ENCODE results near the gene LIPC. TPM values are rescaled to one million over a fixed set of nuclear protein-coding genes. Genes with fewer than 3 reads are reported as not detected.

LIPC gene
- total RNA-seq, 1 experiment from 2014 or later = 0.55 TPM

GRCh38 chr15:58406811-58407210 is 25.0 kb upstream of the LIPC start:
- no peak for DNase-seq (ENCODE audit: low spot score)

- no peak for DNase-seq (ENCODE audit: low spot score)
Observed at GRCh38 chr15:58407236-58407775, 24.5 kb upstream of the LIPC start.

GRCh38 chr15:58407778-58408177 is 24.0 kb upstream of the LIPC start:
- no peak for DNase-seq (ENCODE audit: low spot score)

- no peak for DNase-seq (ENCODE audit: low spot score)
Observed at GRCh38 chr15:58409861-58410260, 21.9 kb upstream of the LIPC start.

- peak; percentile 33 for DNase-seq (ENCODE audit: low spot score)
Observed at GRCh38 chr15:58410353-58410752, 21.4 kb upstream of the LIPC start.

DNA sequence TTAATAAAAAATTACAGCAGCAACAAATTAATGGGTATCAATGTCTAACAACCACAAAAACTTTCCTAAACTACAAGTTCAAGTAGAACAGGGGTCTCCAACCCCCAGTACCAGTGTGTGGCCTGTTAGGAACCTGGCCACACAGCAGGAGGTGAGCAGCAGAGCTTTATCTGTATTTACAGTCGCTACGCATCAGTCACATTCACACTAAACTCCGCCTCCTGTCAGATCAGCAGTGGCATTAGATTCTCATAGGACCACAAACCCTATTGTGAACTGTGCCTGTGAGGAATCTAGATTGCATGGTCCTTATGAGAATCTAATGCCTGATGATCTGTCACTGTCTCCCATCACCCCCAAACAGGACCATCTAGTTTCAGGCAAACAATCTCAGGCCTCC is 18.5 kb upstream of the LIPC start:
- no peak for DNase-seq (ENCODE audit: low spot score)

- DNase-seq (ENCODE audit: low spot score) = no peak
Observed at GRCh38 chr15:58415636-58416035, 16.2 kb upstream of the LIPC start.

DNA sequence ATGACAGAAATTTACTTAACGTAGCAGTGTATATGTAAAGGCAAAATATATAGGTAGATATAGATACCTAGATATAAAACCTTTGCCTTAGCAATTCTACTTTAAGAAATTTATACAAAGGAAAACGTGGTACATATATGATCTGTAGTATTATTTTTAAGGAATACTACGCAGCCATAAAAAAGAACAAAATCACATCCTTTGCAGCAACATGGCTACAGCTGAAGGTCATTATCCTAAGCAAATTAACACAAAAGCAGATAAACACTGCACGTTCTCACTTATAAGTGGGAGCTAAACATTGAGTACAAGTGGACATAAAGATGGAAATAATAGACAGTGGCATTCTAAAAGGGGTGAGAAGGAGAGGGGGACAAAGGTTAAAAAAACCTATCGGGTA is 14.8 kb upstream of the LIPC start:
- no peak for DNase-seq (ENCODE audit: low spot score)

GRCh38 chr15:58418135-58418534 is 13.7 kb upstream of the LIPC start:
- DNase-seq (ENCODE audit: low spot score) = no peak

GRCh38 chr15:58419803-58420524 is 11.8 kb upstream of the LIPC start:
- DNase-seq (ENCODE audit: low spot score) = no peak

DNA sequence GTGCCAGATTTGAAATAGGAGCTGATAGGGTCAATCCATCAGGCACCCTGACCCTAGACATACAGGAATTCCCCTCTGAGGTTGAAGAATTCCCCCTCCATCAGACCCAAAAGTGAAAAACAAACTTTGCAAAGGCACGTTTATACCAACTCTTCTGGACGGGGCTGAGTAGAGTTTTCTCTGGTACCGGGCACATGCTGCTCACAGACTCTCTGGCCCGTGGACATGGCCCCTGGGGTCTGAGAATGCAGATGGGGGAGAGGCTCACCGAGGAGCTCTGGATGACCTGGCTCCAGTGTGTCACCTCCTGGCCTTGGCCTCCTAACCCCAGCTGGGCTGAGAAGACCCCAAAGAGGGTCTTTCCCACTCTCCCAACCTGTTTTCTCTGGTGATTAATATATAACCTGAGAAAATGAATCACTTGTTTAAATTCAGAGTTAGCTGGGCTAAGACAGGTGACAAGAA is 11.2 kb upstream of the LIPC start:
- no peak for DNase-seq (ENCODE audit: low spot score)

GRCh38 chr15:58423205-58423604 is 8.6 kb upstream of the LIPC start:
- no peak for DNase-seq (ENCODE audit: low spot score)

DNA sequence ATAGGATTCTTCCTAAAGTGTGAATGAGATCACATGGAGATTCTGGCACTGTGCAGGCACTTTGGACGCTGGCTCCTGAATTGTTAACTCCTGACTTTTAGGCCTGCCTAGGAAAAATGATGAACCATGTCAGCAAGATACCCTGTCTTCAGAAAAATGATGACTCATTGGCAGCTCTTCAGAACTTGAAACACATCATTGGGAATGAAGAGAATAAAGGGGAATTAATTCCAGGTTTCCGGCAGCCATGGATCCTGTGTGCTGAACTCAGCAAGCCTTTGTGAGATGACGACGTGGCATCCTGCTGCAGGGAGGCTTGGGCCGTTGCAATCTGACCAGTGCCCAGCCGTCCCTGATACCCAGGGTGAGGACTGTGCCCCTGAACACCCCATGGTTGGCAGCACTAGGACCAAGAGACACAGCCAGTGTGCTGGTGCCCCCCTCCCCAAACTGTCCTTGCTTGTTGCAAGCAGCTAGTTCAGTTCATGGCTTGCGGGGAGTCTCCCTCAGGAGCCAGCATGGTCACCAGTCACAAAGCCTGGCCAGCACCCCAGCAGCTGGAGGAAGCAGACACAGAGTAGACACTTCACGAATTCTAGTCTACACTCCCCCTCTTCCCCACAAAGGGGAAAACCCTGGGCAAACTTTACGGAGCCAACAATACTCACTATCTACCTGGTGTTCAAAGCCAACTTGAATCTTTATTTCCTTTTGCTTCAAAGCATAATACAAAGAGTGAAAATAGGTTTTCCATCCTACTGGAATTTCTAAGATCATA is 7.8 kb upstream of the LIPC start:
- no peak for DNase-seq (ENCODE audit: low spot score)

DNA sequence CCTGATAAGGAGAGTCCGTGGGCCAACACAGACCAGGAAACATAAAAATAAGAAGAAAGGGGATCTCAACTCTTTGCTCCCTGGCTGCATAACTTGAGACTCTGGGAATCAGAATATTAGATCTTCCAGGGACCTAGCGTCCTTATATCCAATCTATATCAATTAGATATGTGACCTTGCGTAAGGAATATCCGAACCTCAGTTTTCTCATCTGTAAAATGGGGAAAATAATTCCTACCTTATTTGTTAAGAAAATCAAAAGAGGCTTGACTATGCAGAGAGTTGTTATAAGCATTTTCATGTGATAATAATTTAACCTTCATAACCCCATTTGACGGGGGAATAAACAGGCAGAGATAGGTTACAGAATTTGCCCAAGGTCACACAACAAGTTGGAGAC is 7.1 kb upstream of the LIPC start:
- DNase-seq (ENCODE audit: low spot score) = no peak

GRCh38 chr15:58425185-58425584 is 6.6 kb upstream of the LIPC start:
- no peak for DNase-seq (ENCODE audit: low spot score)

- DNase-seq (ENCODE audit: low spot score) = no peak
Observed at GRCh38 chr15:58425834-58426233, 6.0 kb upstream of the LIPC start.

GRCh38 chr15:58426501-58426900 is 5.3 kb upstream of the LIPC start:
- DNase-seq (ENCODE audit: low spot score) = no peak

- DNase-seq (ENCODE audit: low spot score) = no peak
Observed at GRCh38 chr15:58427987-58428386, 3.8 kb upstream of the LIPC start.

GRCh38 chr15:58430224-58430787 is 1.5 kb upstream of the LIPC start:
- DNase-seq (ENCODE audit: low spot score) = no peak

- DNase-seq (ENCODE audit: low spot score) = no peak
Observed at GRCh38 chr15:58432401-58432800, 610 bp downstream of the LIPC start.

GRCh38 chr15:58433597-58434333 is 2.0 kb downstream of the LIPC start:
- no peak for DNase-seq (ENCODE audit: low spot score)

DNA sequence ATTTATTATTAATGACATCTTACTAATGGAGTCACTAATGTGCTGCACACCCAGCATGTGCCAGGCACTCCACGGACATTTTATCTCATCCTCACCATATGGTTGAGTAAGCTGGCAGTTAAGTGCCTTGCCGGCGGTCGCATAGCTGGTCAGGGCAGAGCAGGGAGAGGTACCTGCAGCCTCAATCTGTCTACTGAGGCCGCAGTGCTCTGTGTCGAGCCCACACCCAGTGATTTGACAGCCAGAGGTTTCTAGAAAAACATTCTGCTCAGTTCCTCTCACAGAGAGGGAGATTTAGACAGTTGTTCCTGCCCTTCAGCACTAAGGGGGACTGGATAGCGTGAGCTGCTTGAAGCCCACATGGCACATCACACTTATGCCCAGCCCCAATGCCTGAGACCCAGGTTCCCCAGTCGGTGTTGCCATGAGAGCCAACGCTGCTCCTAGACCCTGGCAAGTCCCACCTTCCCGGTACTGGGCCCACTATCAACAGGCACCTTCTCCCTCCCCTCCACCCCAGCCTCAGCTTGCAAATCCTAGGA is 2.6 kb downstream of the LIPC start:
- no peak for DNase-seq (ENCODE audit: low spot score)
